Large intestine (tissue), 3 donors: Measurements from ENCODE around the gene IL31RA. TPM values are rescaled to one million over a fixed set of nuclear protein-coding genes. Genes with fewer than 3 reads are reported as not detected.
A peak's percentile ranks its signal among the peaks of the same experiment; 100 is the strongest.

Experiments
- DNase-seq, 2 donors: peaks; one replicate each; pipeline versions ENCODE4 v3.0.0 to v3.0.0-alpha.2; 2013
- H3K27ac ChIP-seq: one replicate; pipeline ENCODE4 v1.5.1; 2013; ENCODE audit warnings: low read length
- H3K27me3 ChIP-seq: 2 replicates; pipeline ENCODE4 v1.6.1; 2013; ENCODE audit warnings: low read length; ENCODE audit not compliant: control insufficient read depth, insufficient read depth
- H3K36me3 ChIP-seq: 2 replicates; pipeline ENCODE4 v1.6.1; 2013; ENCODE audit warnings: low read length; ENCODE audit not compliant: control insufficient read depth, insufficient read depth
- H3K4me1 ChIP-seq: one replicate; pipeline ENCODE4 v1.6.1; 2013; ENCODE audit warnings: low read length; ENCODE audit not compliant: control insufficient read depth, insufficient read depth
- H3K4me3 ChIP-seq: one replicate; pipeline ENCODE4 v1.5.1; 2013; ENCODE audit warnings: low read length
- H3K9me3 ChIP-seq: one replicate; pipeline ENCODE4 v1.6.1; 2013; ENCODE audit warnings: mild to moderate bottlenecking, low read depth, low read length, moderate library complexity; ENCODE audit not compliant: control insufficient read depth
- WGBS: methylation state at CpG from one replicate; pipeline ENCODE4 v1.1.5; 2013; ENCODE audit warnings: low lambda C conversion rate; ENCODE audit not compliant: insufficient coverage; 5-methylcytosine and 5-hydroxymethylcytosine counted together
- polyA plus RNA-seq: library from polyadenylated mRNA; unstranded; fragments of 120-200 nt; gene quantifications from one replicate; pipeline ENCODE4 v1.2.1, GENCODE V29; 2013

Gene IL31RA
- polyA plus RNA-seq, 1 donor, result 0.03 TPM

- H3K27ac ChIP-seq, result no peak overlapping the region
- no peaks in the 10 kb centered on the region for H3K4me1 ChIP-seq
- no peaks in the 10 kb centered on the region for H3K36me3 ChIP-seq
- H3K9me3 ChIP-seq, result no peaks in the 10 kb centered on the region
- no peak overlapping the region for H3K4me3 ChIP-seq
- H3K27me3 ChIP-seq, result no peaks in the 10 kb centered on the region
- no peak for DNase-seq
Observed at GRCh38 chr5:55880453-55880852, 29.3 kb downstream of the IL31RA start.

GRCh38 chr5:55885359-55885758, 34.2 kb downstream of the IL31RA start:
- no peak overlapping the region for H3K27ac ChIP-seq
- no peak overlapping the region for H3K4me3 ChIP-seq
- H3K27me3 ChIP-seq, result no peaks in the 10 kb centered on the region
- WGBS, result no CpG with 5 or more reads among the region's 9 CpGs
- no peaks in the 10 kb centered on the region for H3K4me1 ChIP-seq
- H3K36me3 ChIP-seq, result no peaks in the 10 kb centered on the region
- no peaks in the 10 kb centered on the region for H3K9me3 ChIP-seq
- DNase-seq, result no peak

GRCh38 chr5:55888205-55888604, 37.0 kb downstream of the IL31RA start:
- H3K27ac ChIP-seq, result no peak overlapping the region
- 100% methylated on average over 1 of the region's 5 CpGs for WGBS
- H3K4me3 ChIP-seq, result no peak overlapping the region
- no peaks in the 10 kb centered on the region for H3K27me3 ChIP-seq
- no peak for DNase-seq
- H3K9me3 ChIP-seq, result no peaks in the 10 kb centered on the region
- no peaks in the 10 kb centered on the region for H3K4me1 ChIP-seq
- H3K36me3 ChIP-seq, result no peaks in the 10 kb centered on the region

GRCh38 chr5:55892479-55892878, 41.3 kb downstream of the IL31RA start:
- no peak overlapping the region for H3K27ac ChIP-seq
- no peaks in the 10 kb centered on the region for H3K9me3 ChIP-seq
- H3K4me3 ChIP-seq, result no peak overlapping the region
- H3K27me3 ChIP-seq, result no peaks in the 10 kb centered on the region
- no peaks in the 10 kb centered on the region for H3K36me3 ChIP-seq
- no peak for DNase-seq
- no peaks in the 10 kb centered on the region for H3K4me1 ChIP-seq
- 75% methylated on average over 2 of the region's 2 CpGs for WGBS

GRCh38 chr5:55894135-55894534, 43.0 kb downstream of the IL31RA start:
- H3K36me3 ChIP-seq, result no peaks in the 10 kb centered on the region
- H3K27ac ChIP-seq, result no peak overlapping the region
- no peak overlapping the region for H3K4me3 ChIP-seq
- WGBS, result no CpG with 5 or more reads among the region's 3 CpGs
- no peaks in the 10 kb centered on the region for H3K27me3 ChIP-seq
- DNase-seq, result no peak
- no peaks in the 10 kb centered on the region for H3K9me3 ChIP-seq
- no peaks in the 10 kb centered on the region for H3K4me1 ChIP-seq

- no peak overlapping the region for H3K27ac ChIP-seq
- H3K4me3 ChIP-seq, result no peak overlapping the region
- no peaks in the 10 kb centered on the region for H3K27me3 ChIP-seq
- no peak for DNase-seq
- no peaks in the 10 kb centered on the region for H3K4me1 ChIP-seq
- no peaks in the 10 kb centered on the region for H3K9me3 ChIP-seq
- H3K36me3 ChIP-seq, result no peaks in the 10 kb centered on the region
- 100% methylated on average over 2 of the region's 3 CpGs for WGBS
Observed at GRCh38 chr5:55895346-55895745, 44.2 kb downstream of the IL31RA start.

GRCh38 chr5:55896238-55896637, 45.1 kb downstream of the IL31RA start:
- Histone ChIP-seq H3K4me3 (no peak overlapping the region), H3K27me3 (no peaks in the 10 kb centered on the region), H3K9me3 (no peaks in the 10 kb centered on the region), H3K27ac (no peak overlapping the region), H3K4me1 (no peaks in the 10 kb centered on the region), H3K36me3 (no peaks in the 10 kb centered on the region)
- no peak for DNase-seq
- WGBS, result no CpG with 5 or more reads among the region's 2 CpGs

- H3K27ac ChIP-seq, result no peak overlapping the region
- H3K36me3 ChIP-seq, result no peaks in the 10 kb centered on the region
- no peak for DNase-seq
- H3K4me1 ChIP-seq, result no peaks in the 10 kb centered on the region
- H3K27me3 ChIP-seq, result no peaks in the 10 kb centered on the region
- H3K9me3 ChIP-seq, result no peaks in the 10 kb centered on the region
- no peak overlapping the region for H3K4me3 ChIP-seq
- no CpG with 5 or more reads among the region's 2 CpGs for WGBS
Observed at GRCh38 chr5:55896663-55897062, 45.5 kb downstream of the IL31RA start.

- WGBS, result 73% methylated on average over 3 of the region's 8 CpGs
- DNase-seq, result no peak
Observed at GRCh38 chr5:55897206-55897894, 46.2 kb downstream of the IL31RA start.

GRCh38 chr5:55897905-55898304, 46.7 kb downstream of the IL31RA start:
- DNase-seq, result no peak

More at GRCh38 chr5:55897206-55897894, 46.2 kb downstream of the IL31RA start:
- no peak overlapping the region for H3K27ac ChIP-seq
- no peaks in the 10 kb centered on the region for H3K27me3 ChIP-seq
- no peaks in the 10 kb centered on the region for H3K36me3 ChIP-seq
- no peaks in the 10 kb centered on the region for H3K4me1 ChIP-seq
- H3K4me3 ChIP-seq, result no peak overlapping the region
- H3K9me3 ChIP-seq, result no peaks in the 10 kb centered on the region

GRCh38 chr5:55899344-55899743, 48.2 kb downstream of the IL31RA start:
- DNase-seq, result peak; percentile 23
- no CpG with 5 or more reads among the region's 6 CpGs for WGBS

More at GRCh38 chr5:55897905-55898304, 46.7 kb downstream of the IL31RA start:
- Histone ChIP-seq H3K9me3 (no peaks in the 10 kb centered on the region), H3K4me3 (no peak overlapping the region), H3K27me3 (no peaks in the 10 kb centered on the region), H3K4me1 (no peaks in the 10 kb centered on the region), H3K36me3 (no peaks in the 10 kb centered on the region), H3K27ac (no peak overlapping the region)
- WGBS, result no CpG with 5 or more reads among the region's 14 CpGs

More at GRCh38 chr5:55899344-55899743, 48.2 kb downstream of the IL31RA start:
- H3K27ac ChIP-seq, result no peak overlapping the region
- no peaks in the 10 kb centered on the region for H3K36me3 ChIP-seq
- H3K4me3 ChIP-seq, result no peak overlapping the region
- no peaks in the 10 kb centered on the region for H3K9me3 ChIP-seq
- no peaks in the 10 kb centered on the region for H3K4me1 ChIP-seq
- H3K27me3 ChIP-seq, result no peaks in the 10 kb centered on the region
